Neutrophil (primary cell): ENCODE results near the gene ARMC8.

Experiments used
- H3K27ac ChIP-seq: fragments of 200-600 bp; sonication (generic); 2 replicates; pipeline ENCODE4 v1.5.1; 2016; ENCODE audit warnings: mild to moderate bottlenecking, moderate library complexity
- H3K27me3 ChIP-seq: fragments of 200-600 bp; sonication (generic); 2 replicates; pipeline ENCODE4 v1.6.0; 2016; ENCODE audit warnings: mild to moderate bottlenecking
- H3K36me3 ChIP-seq: fragments of 200-600 bp; sonication (generic); 2 replicates; pipeline ENCODE4 v1.5.1; 2017
- H3K4me1 ChIP-seq, 2 experiments: fragments of 200-600 bp in 1 of 2; sonication (generic) in 1 of 2; 1 replicate in 1 of 2; 2 replicates in 1 of 2; pipeline versions ENCODE4 v1.5.1 to v1.6.1; 2013 to 2016; ENCODE audit warnings: low read depth in 1 of 2, low read length in 1 of 2, mild to moderate bottlenecking in 1 of 2, moderate library complexity in 1 of 2; ENCODE audit not compliant: control insufficient read depth in 1 of 2, insufficient read depth in 1 of 2
- H3K4me3 ChIP-seq, 2 experiments: fragments of 200-600 bp in 1 of 2; sonication (generic) in 1 of 2; 1 replicate in 1 of 2; 2 replicates in 1 of 2; pipeline ENCODE4 v1.5.1; 2013 to 2016; ENCODE audit warnings: low read depth in 1 of 2, low read length in 1 of 2, mild to moderate bottlenecking in 1 of 2, moderate library complexity in 1 of 2
- H3K9me3 ChIP-seq: fragments of 200-600 bp; sonication (generic); 2 replicates; pipeline ENCODE4 v1.5.1; 2016
- TF ChIP-seq, protein P1 (sequence below): fragments of 200-600 bp; sonication (generic); IDR thresholded peaks from 2 replicates; pipeline ENCODE4 v1.5.1; 2016; ENCODE audit warnings: antibody characterized with exemption

Gene ARMC8

DNA sequence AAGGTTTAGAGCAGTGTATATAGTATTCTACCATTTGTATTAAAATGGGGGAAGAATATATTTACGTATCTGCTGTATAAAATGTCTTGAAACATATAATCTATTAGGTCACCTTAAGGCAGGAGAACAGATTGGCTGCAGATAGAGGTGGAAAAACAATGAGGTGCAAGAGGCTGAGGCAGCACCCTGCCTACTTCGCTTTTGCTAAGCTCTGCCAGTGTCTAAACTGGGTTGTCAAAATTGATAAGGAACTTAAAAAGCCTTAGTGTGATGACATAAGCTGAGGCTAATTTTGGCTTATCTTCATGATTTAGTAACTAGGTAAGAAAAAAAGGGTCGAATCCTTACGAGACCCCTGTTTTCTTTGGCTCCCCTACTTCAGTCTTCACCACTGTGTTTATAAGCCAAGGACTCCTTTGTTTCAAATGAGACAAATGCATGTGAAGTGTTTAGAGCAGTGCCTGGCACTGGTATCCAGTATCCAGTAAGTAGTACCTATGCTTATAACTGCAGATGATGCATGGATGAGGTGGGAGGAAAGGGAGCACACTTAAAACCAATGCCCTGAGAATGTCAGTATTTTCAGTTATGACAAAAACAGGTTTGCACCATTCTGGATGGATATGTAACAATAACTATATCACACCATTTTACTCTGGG is 45.7 kb downstream of the ARMC8 start:
- H3K36me3 ChIP-seq, result peaks cover 38% of the 10 kb centered on the region
- TF ChIP-seq, protein P1, sequence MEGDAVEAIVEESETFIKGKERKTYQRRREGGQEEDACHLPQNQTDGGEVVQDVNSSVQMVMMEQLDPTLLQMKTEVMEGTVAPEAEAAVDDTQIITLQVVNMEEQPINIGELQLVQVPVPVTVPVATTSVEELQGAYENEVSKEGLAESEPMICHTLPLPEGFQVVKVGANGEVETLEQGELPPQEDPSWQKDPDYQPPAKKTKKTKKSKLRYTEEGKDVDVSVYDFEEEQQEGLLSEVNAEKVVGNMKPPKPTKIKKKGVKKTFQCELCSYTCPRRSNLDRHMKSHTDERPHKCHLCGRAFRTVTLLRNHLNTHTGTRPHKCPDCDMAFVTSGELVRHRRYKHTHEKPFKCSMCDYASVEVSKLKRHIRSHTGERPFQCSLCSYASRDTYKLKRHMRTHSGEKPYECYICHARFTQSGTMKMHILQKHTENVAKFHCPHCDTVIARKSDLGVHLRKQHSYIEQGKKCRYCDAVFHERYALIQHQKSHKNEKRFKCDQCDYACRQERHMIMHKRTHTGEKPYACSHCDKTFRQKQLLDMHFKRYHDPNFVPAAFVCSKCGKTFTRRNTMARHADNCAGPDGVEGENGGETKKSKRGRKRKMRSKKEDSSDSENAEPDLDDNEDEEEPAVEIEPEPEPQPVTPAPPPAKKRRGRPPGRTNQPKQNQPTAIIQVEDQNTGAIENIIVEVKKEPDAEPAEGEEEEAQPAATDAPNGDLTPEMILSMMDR, result no peak

DNA sequence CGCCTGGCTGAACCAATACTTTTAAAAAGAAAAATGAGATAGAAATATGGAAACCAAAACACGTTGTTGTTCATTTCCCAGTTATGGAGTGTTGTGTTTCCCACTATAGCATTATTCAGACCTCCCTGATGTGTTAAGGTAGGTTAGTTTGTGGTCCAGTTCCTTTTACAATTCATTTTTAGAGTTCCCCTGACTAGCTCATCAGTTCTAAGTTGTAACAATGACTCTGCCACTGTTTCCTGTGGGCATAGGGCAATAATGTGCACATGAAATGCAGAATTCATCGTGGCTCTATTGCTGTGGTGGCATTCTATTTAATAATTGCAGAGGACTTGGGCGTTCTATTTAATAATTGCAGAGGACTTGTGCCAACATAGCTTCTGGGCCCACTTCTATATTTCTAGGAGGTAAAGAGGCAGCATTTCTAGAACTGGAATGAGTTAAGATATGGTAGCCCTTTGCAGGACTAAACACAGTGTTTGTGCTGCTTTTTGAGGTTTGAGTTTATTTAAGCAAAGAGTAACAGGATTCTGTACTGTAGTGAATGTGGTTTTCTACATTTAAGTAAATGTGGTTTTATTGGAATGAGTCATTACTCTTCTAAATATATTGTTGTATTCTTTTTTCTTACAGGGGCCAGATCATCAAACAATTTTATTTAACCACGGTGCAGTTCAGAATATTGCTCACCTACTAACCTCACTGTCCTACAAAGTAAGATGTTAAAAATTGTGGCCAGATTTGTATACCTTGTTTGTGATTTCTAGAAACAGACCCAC is 47.5 kb downstream of the ARMC8 start:
- Histone ChIP-seq H3K36me3 (peaks cover 51% of the 10 kb centered on the region), H3K9me3 (no peaks in the 10 kb centered on the region), H3K27me3 (no peaks in the 10 kb centered on the region), H3K4me3 (no peak overlapping the region), H3K4me1 (peaks cover 0 to 3% of the 10 kb centered on the region in 2 experiments), H3K27ac (no peak overlapping the region)
- TF ChIP-seq, protein P1, result no peak

More for the DNA sequence above, 45.7 kb downstream of the ARMC8 start:
- Histone ChIP-seq H3K27ac (no peak overlapping the region), H3K27me3 (no peaks in the 10 kb centered on the region), H3K4me3 (no peak overlapping the region), H3K9me3 (no peaks in the 10 kb centered on the region), H3K4me1 (peaks cover 0 to 3% of the 10 kb centered on the region in 2 experiments)

DNA sequence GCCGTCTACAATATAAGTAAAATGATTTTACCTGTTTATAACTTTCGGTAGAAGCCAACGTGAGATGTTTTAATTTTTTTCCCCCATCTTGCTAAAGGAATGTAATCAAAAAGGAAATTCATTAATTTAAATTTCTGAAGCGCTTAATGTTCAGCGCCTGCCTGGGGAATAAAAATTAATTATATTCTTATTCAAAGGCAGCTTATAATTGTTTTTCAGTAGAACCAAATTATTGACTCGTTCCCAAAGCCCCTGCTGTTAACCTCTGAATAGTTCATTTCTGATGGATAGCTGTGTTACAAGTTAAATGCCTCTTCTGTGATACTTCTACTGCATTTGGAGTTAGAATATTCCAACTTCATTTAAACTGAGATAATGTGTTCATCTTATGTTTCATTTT is 51.6 kb downstream of the ARMC8 start:
- TF ChIP-seq, protein P1, result no peak
- Histone ChIP-seq H3K27me3 (no peaks in the 10 kb centered on the region), H3K27ac (no peak overlapping the region), H3K4me1 (peaks cover 0 to 3% of the 10 kb centered on the region in 2 experiments), H3K4me3 (no peak overlapping the region), H3K9me3 (no peaks in the 10 kb centered on the region), H3K36me3 (peaks cover 73% of the 10 kb centered on the region)

DNA sequence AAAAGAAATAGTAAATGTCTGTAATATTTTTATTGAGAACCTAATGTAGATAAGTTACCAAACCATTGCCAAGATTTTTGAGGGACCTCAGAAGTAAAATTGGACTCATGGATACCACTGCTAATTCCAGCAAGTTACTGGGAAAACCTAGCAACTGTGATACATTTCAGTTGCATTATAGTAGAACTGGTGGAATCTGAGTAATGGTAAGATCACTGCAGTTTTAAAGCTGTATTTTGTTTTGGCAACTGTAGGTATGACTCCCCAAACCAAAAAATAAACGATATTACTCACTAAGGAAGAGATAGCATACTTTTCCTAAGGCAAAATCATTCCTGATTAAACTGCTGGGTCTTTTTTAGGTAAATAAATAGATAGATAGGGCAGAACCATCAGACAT is 54.0 kb downstream of the ARMC8 start:
- Histone ChIP-seq H3K4me3 (no peak overlapping the region), H3K27me3 (no peaks in the 10 kb centered on the region), H3K4me1 (peaks cover 0 to 2% of the 10 kb centered on the region in 2 experiments), H3K27ac (no peak overlapping the region), H3K9me3 (no peaks in the 10 kb centered on the region), H3K36me3 (peaks cover 88% of the 10 kb centered on the region)
- TF ChIP-seq, protein P1, result no peak

DNA sequence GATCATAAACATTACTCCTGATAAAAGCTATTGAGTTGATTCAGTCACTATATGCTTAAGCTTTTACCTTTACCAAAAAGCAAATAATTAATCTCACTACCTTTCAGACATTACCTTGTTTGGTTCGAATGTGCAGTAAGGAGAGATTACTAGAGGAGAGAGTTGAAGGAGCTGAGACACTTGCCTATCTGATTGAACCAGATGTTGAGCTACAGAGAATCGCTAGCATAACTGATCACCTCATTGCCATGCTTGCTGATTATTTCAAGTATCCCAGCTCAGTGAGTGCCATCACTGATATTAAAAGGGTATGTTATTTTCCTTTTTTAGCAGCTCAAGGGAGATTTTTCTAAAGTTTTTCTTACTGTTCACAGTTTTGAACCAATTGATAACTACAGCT is 54.6 kb downstream of the ARMC8 start:
- Histone ChIP-seq H3K27me3 (no peaks in the 10 kb centered on the region), H3K9me3 (no peaks in the 10 kb centered on the region), H3K27ac (no peak overlapping the region), H3K36me3 (peaks cover 87% of the 10 kb centered on the region), H3K4me3 (no peak overlapping the region), H3K4me1 (no peaks in the 10 kb centered on the region)
- TF ChIP-seq, protein P1, result no peak
